AG04450 (cell line): Measurements from ENCODE around the gene NFATC2. TPM values are rescaled to one million over a fixed set of nuclear protein-coding genes. Genes with fewer than 3 reads are reported as not detected.
"Not testable (repeated sequence)": the region's sequence is repeated elsewhere in the genome, so short reads cannot be mapped to it uniquely, and the experiment has no call there.

Source experiments
- CTCF ChIA-PET: fragments of 300-600, 350-600 bp; formaldehyde crosslinking; extraction: SDS; loops from one replicate; lab custom pipeline; 2022; ENCODE audit warnings: antibody characterized with exemption, inconsistent platforms; lab: Charles Lee
- POLR2A ChIA-PET: fragments of 350-600 bp; formaldehyde crosslinking; extraction: SDS; loops from one replicate; lab custom pipeline; 2021; ENCODE audit warnings: antibody characterized with exemption, inconsistent platforms; lab: Yijun Ruan, JAX
- DNase-seq: peaks from one replicate; pipeline ENCODE4 v3.0.0-alpha.2; 2011; ENCODE audit warnings: low read depth, low spot score
- H3K27ac ChIP-seq: one replicate; pipeline ENCODE4 v1.5.1; 2012; ENCODE audit warnings: low read depth, low read length, control low read depth
- H3K27me3 ChIP-seq: one replicate; pipeline ENCODE4 v1.6.0; 2012; ENCODE audit warnings: low read length; ENCODE audit not compliant: control insufficient read depth, insufficient read depth
- H3K4me3 ChIP-seq: 2 replicates; pipeline ENCODE4 v1.5.1; 2011; ENCODE audit warnings: mild to moderate bottlenecking, low read depth, low read length, control low read depth
- H3K9me3 ChIP-seq: 2 replicates; pipeline ENCODE4 v1.5.1; 2012; ENCODE audit warnings: low read length; ENCODE audit not compliant: control insufficient read depth, insufficient read depth
- CTCF ChIP-seq: IDR thresholded peaks from 2 replicates; pipeline ENCODE4 v1.5.1; 2011; ENCODE audit warnings: low read depth, low read length, control low read depth, inconsistent platforms
- polyA plus RNA-seq: library from polyadenylated mRNA; depleted of rRNA; stranded (reverse); fragments of >200 nt; gene quantifications from 2 replicates; pipeline ENCODE4 v1.2.3, GENCODE V29; 2011

Gene NFATC2
- polyA plus RNA-seq, 1 experiment: 0.07 TPM

GRCh38 chr20:51463998-51464397 lies 78.5 kb downstream of the NFATC2 start:
- ChIA-PET POLR2A (no interaction called here), CTCF (interaction anchor here (0.5 kb wide), 1 partner anchor 217 kb away, joined by 3 read pairs; no protein-coding TSS in a partner anchor)
- no peak for TF ChIP-seq CTCF
- no peak overlapping the region for H3K27ac ChIP-seq
- H3K9me3 ChIP-seq: no peaks in the 10 kb centered on the region
- no peaks in the 10 kb centered on the region for H3K27me3 ChIP-seq
- DNase-seq: no peak
- no peak overlapping the region for H3K4me3 ChIP-seq

GRCh38 chr20:51463560-51463959 lies 79.0 kb downstream of the NFATC2 start:
- ChIA-PET POLR2A (no interaction called here), CTCF (interaction anchor here (0.5 to 0.7 kb wide), 2 partner anchors 217 to 476 kb away, joined by 3 to 4 read pairs; no protein-coding TSS in a partner anchor)
- TF ChIP-seq CTCF: no peak
- DNase-seq: no peak
- peak overlapping the region; percentile 39 for H3K27ac ChIP-seq
- H3K9me3 ChIP-seq: no peaks in the 10 kb centered on the region
- no peak overlapping the region for H3K4me3 ChIP-seq
- no peaks in the 10 kb centered on the region for H3K27me3 ChIP-seq

GRCh38 chr20:51462566-51463276 lies 79.8 kb downstream of the NFATC2 start:
- H3K27me3 ChIP-seq: no peaks in the 10 kb centered on the region
- TF ChIP-seq CTCF: no peak
- CTCF ChIA-PET: no interaction called here
- peak overlapping the region; percentile 39 for H3K27ac ChIP-seq
- H3K9me3 ChIP-seq: no peaks in the 10 kb centered on the region
- no peak for DNase-seq
- H3K4me3 ChIP-seq: no peak overlapping the region
- POLR2A ChIA-PET: interaction anchor here (0.5 to 0.6 kb wide), 2 partner anchors 16 to 66 kb away, joined by 3 read pairs; no protein-coding TSS in a partner anchor

- H3K4me3 ChIP-seq, CTCF ChIA-PET, DNase-seq, H3K27me3 ChIP-seq, H3K9me3 ChIP-seq, H3K27ac ChIP-seq: not testable (repeated sequence)
- POLR2A ChIA-PET: interaction anchor here (0.5 kb wide), 1 partner anchor 67 kb away, joined by 3 read pairs; no protein-coding TSS in a partner anchor
These were observed 80.7 kb downstream of the NFATC2 start for GRCh38 chr20:51461846-51462245.

GRCh38 chr20:51461306-51461705 lies 81.2 kb downstream of the NFATC2 start:
- ChIA-PET CTCF (no interaction called here), POLR2A (no interaction called here)
- Histone ChIP-seq H3K4me3 (no peak overlapping the region), H3K9me3 (no peaks in the 10 kb centered on the region), H3K27me3 (no peaks in the 10 kb centered on the region), H3K27ac (no peak overlapping the region)
- no peak for TF ChIP-seq CTCF
- DNase-seq: no peak
